Measurements from ENCODE around the gene NAT14.
"Not testable (repeated sequence)": the region's sequence is repeated elsewhere in the genome, so short reads cannot be mapped to it uniquely, and the experiment has no call there.

NAT14 gene

GRCh38 chr19:55484593-55485438 is at the start of gene NAT14:
Gene NAT14 (plus strand): TSS chr19:55485188. CDS start chr19:55485709, 521 bp downstream.
- DNase-seq (ENCODE audit: low spot score) = peak; percentile 98

- DNase-seq (ENCODE audit: low spot score) = no peak
Measured at GRCh38 chr19:55436847-55437246, 48.1 kb upstream of the NAT14 start.

- peak; percentile 94 for DNase-seq (ENCODE audit: low spot score)
Measured at GRCh38 chr19:55437410-55437809, 47.6 kb upstream of the NAT14 start.

GRCh38 chr19:55439052-55439451 is 45.9 kb upstream of the NAT14 start:
- DNase-seq (ENCODE audit: low spot score) = no peak

- DNase-seq (ENCODE audit: low spot score) = no peak
Measured at GRCh38 chr19:55440411-55441105, 44.4 kb upstream of the NAT14 start.

- no peak for DNase-seq (ENCODE audit: low spot score)
Measured at GRCh38 chr19:55441319-55441691, 43.7 kb upstream of the NAT14 start.

- no peak for DNase-seq (ENCODE audit: low spot score)
Measured at GRCh38 chr19:55441692-55442321, 43.2 kb upstream of the NAT14 start.

GRCh38 chr19:55442372-55442961 is 42.5 kb upstream of the NAT14 start:
- no peak for DNase-seq (ENCODE audit: low spot score)

- no peak for DNase-seq (ENCODE audit: low spot score)
Measured at GRCh38 chr19:55443045-55443823, 41.8 kb upstream of the NAT14 start, which contains the start of gene SHISA7. Gene SHISA7 (minus strand): TSS chr19:55443300. CDS start chr19:55442863, 437 bp downstream.

GRCh38 chr19:55443824-55444480 is 41.0 kb upstream of the NAT14 start:
- no peak for DNase-seq (ENCODE audit: low spot score)

- no peak for DNase-seq (ENCODE audit: low spot score)
Measured at GRCh38 chr19:55444646-55445045, 40.3 kb upstream of the NAT14 start.

GRCh38 chr19:55446060-55446459 is 38.9 kb upstream of the NAT14 start:
- no peak for DNase-seq (ENCODE audit: low spot score)

- DNase-seq (ENCODE audit: low spot score) = peak; percentile 62
Measured at GRCh38 chr19:55447421-55448174, 37.4 kb upstream of the NAT14 start.

GRCh38 chr19:55448175-55448490 is 36.9 kb upstream of the NAT14 start:
- not testable (repeated sequence) for DNase-seq (ENCODE audit: low spot score)

- no peak for DNase-seq (ENCODE audit: low spot score)
Measured at GRCh38 chr19:55449469-55449868, 35.5 kb upstream of the NAT14 start.

GRCh38 chr19:55451163-55451964 is 33.6 kb upstream of the NAT14 start:
- peak; percentile 45 for DNase-seq (ENCODE audit: low spot score)

GRCh38 chr19:55451965-55452748 is 32.8 kb upstream of the NAT14 start:
- DNase-seq (ENCODE audit: low spot score) = no peak

- peak; percentile 94 for DNase-seq (ENCODE audit: low spot score)
Measured at GRCh38 chr19:55452749-55453346, 32.1 kb upstream of the NAT14 start.

Measured in HuH-7 (cell line).